DOHH2 (cell line): ENCODE data around the gene FAF2.

ENCODE experiments used
- CTCF ChIP-seq: fragments of 200-600 bp; sonication (generic); IDR thresholded peaks from one replicate; pipeline ENCODE4 v1.5.1; 2014; ENCODE audit warnings: antibody characterized with exemption, mild to moderate bottlenecking, low read depth, low read length; ENCODE audit not compliant: poor library complexity, severe bottlenecking
- EZH2phosphoT487 ChIP-seq: fragments of 200-600 bp; sonication (generic); IDR thresholded peaks from 2 replicates; pipeline ENCODE4 v1.6.1; 2017; ENCODE audit warnings: borderline replicate concordance, mild to moderate bottlenecking, antibody characterized with exemption, low read length, moderate library complexity, mixed read lengths

GRCh38 chr5:176447978-176448608 is at the start of gene FAF2:
- peak; percentile 96 for TF ChIP-seq CTCF
- TF ChIP-seq EZH2phosphoT487: no peak
